Stomach (tissue), 4 donors: ENCODE data around the gene ADAM12.

Experiments used
- CTCF ChIP-seq, 7 experiments: fragments of 450-650 bp in 4 of 7; fragments of 200-600 bp in 3 of 7; sonication (generic) in 3 of 7; IDR thresholded peaks; one replicate each; pipeline ENCODE4 v1.5.1; 2016 to 2019; ENCODE audit warnings: antibody characterized with exemption in 7 of 7, control low read depth in 2 of 7, mild to moderate bottlenecking in 1 of 7
- POLR2A ChIP-seq, 4 donors: fragments of 450-650 bp; IDR thresholded peaks; one replicate each; pipeline ENCODE4 v1.6.1; 2016; ENCODE audit warnings: antibody characterized with exemption in 4 of 4, control low read depth in 2 of 4, mild to moderate bottlenecking in 1 of 4, moderate library complexity in 1 of 4

- TF ChIP-seq CTCF (IDR thresholded peaks at IDR 0.05), result no peak
- no peak for TF ChIP-seq POLR2A (IDR thresholded peaks at IDR 0.05)
Measured at GRCh38 chr10:126208726-126209302, 179.5 kb downstream of the ADAM12 start.
